GM18517 (cell line): Measurements from ENCODE around the gene CHMP2B.

ENCODE experiments used
- ATAC-seq: cut with Tn5 transposase; IDR thresholded peaks from one replicate; pipeline ENCODE4 v1.9.1; 2021; ENCODE audit warnings: mild to moderate bottlenecking, moderate library complexity; ENCODE audit not compliant: unreplicated experiment

CHMP2B gene, protein sequence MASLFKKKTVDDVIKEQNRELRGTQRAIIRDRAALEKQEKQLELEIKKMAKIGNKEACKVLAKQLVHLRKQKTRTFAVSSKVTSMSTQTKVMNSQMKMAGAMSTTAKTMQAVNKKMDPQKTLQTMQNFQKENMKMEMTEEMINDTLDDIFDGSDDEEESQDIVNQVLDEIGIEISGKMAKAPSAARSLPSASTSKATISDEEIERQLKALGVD

GRCh38 chr3:87227104-87227834 is at the start of gene CHMP2B:
Gene CHMP2B (plus strand): TSS chr3:87227309. CDS start chr3:87227523, 214 bp downstream.
- peak; percentile 97 for ATAC-seq

GRCh38 chr3:87179642-87180041 is 47.5 kb upstream of the CHMP2B start:
- ATAC-seq = no peak

- ATAC-seq = no peak
These were observed 45.6 kb upstream of the CHMP2B start for GRCh38 chr3:87181551-87181950.

DNA sequence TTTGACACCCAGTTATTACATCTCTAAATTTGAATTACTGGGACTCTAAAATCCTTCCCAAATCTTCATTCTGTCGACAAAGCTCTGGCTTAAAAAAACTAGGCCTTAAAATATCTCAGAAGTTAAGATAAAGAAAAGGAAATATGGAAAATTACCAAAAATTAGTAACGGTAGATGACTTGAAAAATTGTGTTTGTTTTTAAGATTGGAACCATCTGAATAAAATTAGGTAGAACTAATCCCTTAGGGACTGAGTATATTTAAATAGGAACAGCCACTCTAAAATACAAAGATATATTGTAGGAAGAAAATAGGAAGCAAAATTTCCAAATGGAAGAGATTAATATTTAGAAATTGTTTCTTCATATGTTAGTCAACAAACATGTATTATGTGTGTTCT is 45.1 kb upstream of the CHMP2B start:
- no peak for ATAC-seq

GRCh38 chr3:87186608-87187159 is 40.4 kb upstream of the CHMP2B start:
- ATAC-seq = no peak

GRCh38 chr3:87191175-87191574 is 35.9 kb upstream of the CHMP2B start:
- no peak for ATAC-seq

- ATAC-seq = no peak
These were observed 35.5 kb upstream of the CHMP2B start for GRCh38 chr3:87191641-87192040.

DNA sequence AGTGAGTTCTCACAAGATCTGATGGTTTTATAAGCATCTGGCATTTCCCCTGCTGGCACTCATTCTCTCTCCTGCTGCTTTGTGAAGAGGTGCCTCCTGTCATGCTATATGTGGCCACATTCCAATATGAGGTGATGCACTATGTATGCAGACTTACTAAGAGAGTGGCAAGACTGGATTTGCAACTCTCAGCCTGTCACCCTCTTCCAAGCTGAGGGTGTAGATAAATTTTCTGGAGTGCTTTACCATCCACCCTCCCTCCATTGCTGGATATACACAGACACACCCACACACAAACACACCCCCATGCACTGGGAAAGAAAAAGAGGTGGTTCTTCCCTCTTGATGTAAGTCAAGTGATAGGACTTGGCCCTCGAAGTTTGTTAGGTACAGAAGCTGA is 30.2 kb upstream of the CHMP2B start:
- no peak for ATAC-seq

DNA sequence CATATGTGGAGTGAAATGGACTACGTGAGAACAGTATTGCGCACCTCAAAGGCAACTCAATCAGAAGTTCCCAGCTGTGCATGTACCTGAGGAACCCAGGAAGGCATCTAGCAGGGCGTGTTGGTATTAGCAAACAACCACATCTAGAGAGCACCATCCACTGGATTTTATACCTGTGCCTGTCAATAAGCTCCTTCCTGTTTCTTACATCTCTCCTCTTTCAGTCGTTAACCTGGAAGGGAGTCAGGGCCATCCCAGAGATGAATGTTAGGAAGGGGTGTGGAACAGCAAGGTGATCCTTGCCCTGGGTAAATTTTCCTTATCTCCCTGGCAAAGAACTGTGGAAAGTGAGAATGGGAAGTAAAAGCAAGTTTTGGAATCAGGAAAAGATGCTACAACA is 29.6 kb upstream of the CHMP2B start:
- ATAC-seq = no peak

DNA sequence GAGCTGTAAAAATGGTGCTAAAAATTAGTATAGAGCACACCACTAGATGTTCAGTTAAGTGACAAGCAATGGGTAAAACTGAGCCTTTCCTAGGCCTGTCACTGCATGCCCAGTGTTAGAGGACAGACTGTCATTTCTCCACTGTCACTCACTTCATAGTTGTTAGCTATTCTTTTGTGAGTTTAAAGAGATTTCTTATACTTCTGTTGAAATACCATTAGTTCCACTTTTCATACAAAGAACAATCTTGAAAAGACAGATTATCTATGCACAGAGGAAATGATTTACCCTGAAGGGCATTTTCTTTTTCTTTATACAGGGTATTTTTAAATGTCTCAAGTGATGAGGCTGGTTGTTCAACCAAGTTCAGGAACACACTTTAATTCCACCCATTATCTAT is 28.3 kb upstream of the CHMP2B start:
- ATAC-seq = no peak

- ATAC-seq = no peak
These were observed 27.5 kb upstream of the CHMP2B start for GRCh38 chr3:87199628-87200027.

GRCh38 chr3:87200060-87200647 is 27.0 kb upstream of the CHMP2B start:
- ATAC-seq = no peak

DNA sequence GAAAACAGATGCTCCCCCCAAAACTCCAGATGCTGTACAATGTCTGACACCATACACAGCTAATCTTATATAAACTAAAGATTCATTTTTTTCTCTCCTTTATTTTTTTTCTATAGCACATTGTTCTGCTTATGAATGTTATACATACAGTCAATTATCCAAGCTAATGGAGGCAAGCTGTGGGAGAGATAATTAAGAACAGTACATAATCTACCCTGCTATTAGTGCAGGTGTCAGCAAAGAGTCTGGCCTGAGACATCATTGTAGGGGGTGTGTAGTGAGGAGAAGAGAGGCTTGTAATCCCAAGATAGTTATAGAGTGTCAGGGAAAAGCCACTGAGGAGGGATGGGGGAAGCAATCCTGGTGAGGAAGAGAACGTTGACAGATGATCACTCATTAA is 25.4 kb upstream of the CHMP2B start:
- no peak for ATAC-seq

- ATAC-seq = no peak
These were observed 23.3 kb upstream of the CHMP2B start for GRCh38 chr3:87203809-87204208.

GRCh38 chr3:87206070-87206469 is 21.0 kb upstream of the CHMP2B start:
- no peak for ATAC-seq

DNA sequence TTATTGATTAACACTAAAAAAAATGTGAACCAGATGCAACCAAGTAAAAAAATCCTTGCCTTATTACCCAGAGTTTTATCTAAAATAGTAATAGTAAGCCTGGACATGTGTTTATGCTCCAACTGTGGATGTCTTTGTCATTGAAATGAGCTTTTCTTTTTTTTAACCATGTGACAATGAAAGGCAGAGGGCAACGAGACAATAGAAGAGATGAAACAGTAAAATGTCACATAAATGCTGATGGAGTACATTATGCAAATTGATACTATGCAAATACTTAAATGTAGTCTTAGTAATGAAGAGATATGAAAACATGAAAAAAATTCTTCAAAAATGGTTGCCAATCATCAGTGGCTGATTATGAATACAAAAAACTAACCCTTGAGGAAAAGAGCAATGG is 20.5 kb upstream of the CHMP2B start:
- no peak for ATAC-seq

DNA sequence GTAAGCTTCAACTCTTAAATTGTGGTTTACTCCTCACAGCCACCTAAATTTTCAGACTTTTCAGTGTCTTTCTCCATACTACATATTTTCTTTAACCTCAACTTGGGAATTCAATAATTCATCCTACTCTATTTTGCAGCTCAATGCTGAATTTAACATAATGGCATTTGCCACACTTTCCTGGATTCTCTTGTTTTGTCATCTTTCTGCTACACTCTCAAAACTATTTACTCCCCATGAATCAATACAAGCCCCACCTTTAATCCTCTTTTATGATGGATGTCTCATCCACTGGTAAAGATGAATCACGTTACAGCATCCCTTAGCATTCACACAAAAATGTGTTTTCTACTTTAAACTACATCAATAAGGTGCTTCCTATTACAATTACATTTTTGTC is 19.6 kb upstream of the CHMP2B start:
- no peak for ATAC-seq

GRCh38 chr3:87209111-87209510 is 18.0 kb upstream of the CHMP2B start:
- ATAC-seq = no peak

DNA sequence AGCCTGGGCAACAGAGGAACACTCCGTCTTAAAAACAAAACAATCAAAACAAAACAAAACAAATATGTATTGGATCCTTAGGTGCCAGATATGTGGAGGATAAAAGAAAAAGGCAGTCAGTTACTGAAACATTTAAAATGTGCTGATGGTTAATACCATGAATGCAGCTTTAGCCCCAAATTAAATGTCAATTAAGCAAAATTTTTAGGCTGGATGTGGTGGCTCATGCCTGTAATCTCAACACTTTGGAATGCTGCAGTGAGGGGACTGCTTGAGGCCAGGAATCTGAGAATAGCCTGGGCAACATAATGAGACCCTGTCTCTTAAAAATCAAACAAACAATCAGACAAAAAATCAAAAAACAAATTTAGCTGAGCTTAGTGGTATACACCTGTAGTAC is 8.5 kb upstream of the CHMP2B start:
- ATAC-seq = no peak

GRCh38 chr3:87219611-87220010 is 7.5 kb upstream of the CHMP2B start:
- ATAC-seq = no peak

DNA sequence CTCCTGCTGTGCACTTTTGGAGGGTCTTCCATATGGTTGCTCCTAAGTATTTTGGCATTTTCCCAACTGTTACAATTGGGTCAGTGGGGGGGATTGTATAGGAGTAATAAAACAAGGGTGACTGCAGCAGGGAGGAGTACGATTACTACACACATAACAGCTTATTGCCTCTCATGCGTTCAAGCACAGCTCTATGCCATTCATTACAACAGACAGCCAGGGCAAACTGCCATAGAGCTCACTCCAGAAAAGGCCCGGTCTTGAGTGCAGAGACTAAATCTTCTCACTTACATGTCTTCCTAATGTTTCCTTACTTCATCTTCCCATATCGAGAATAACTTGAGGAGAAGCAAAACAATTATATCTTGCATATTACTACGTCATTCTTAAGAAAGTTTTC is 1.4 kb upstream of the CHMP2B start:
- ATAC-seq = no peak

DNA sequence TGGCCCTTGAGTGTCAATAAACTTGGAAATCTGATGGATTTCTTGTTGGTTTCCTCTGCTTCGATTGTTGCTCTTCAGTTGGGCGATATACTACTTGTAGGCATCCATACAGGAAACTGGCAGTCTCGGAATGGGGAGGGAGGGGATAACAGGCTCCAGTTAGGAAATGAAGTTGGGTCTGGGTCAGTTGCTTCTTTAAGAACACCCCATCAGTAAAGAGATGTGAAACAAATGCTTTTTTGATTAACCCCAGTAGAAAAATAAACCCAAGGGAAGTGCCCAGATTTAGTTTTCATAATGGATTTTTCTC is 681 bp downstream of the CHMP2B start:
- ATAC-seq = peak; percentile 1
